OCI-LY1 (cell line): ENCODE results near the gene MFSD8.
"Not testable (repeated sequence)": the region's sequence is repeated elsewhere in the genome, so short reads cannot be mapped to it uniquely, and the experiment has no call there.

Experiments
- H2AFZ ChIP-seq: fragments of 200-600 bp; sonication (generic), shearing (Covaris generic); 2 replicates; pipeline ENCODE4 v1.6.0; 2014; ENCODE audit warnings: antibody characterized with exemption, mild to moderate bottlenecking, low read length
- H3F3A ChIP-seq: fragments of 200-600 bp; sonication (generic), shearing (Covaris generic); 2 replicates; pipeline ENCODE4 v1.6.0; 2014; ENCODE audit warnings: mild to moderate bottlenecking, antibody characterized with exemption, low read length, moderate library complexity; ENCODE audit not compliant: insufficient read depth
- H3K27ac ChIP-seq: fragments of 200-600 bp; sonication (generic); 2 replicates; pipeline ENCODE4 v1.5.1; 2014; ENCODE audit warnings: low read length, mixed run types, mild to moderate bottlenecking, low read depth; ENCODE audit not compliant: poor library complexity, severe bottlenecking
- H3K27me3 ChIP-seq: fragments of 200-600 bp; sonication (generic); 2 replicates; pipeline ENCODE4 v1.6.0; 2014; ENCODE audit warnings: antibody characterized with exemption, mild to moderate bottlenecking, low read length, moderate library complexity; ENCODE audit not compliant: insufficient read depth
- H3K36me3 ChIP-seq: fragments of 200-600 bp; sonication (generic); 2 replicates; pipeline ENCODE4 v1.6.1; 2014; ENCODE audit warnings: mild to moderate bottlenecking, antibody characterized with exemption, low read length, moderate library complexity, mixed read lengths; ENCODE audit not compliant: insufficient read depth
- H3K4me1 ChIP-seq: fragments of 200-600 bp; sonication (generic); 2 replicates; pipeline ENCODE4 v1.5.1; 2014; ENCODE audit warnings: mild to moderate bottlenecking, low read length, moderate library complexity; ENCODE audit not compliant: insufficient read depth, severe bottlenecking
- H3K4me2 ChIP-seq: fragments of 200-600 bp; sonication (generic), shearing (Covaris generic); 2 replicates; pipeline ENCODE4 v1.6.1; 2014; ENCODE audit warnings: low read length
- H3K4me3 ChIP-seq: fragments of 200-600 bp; sonication (generic); 2 replicates; pipeline ENCODE4 v1.5.1; 2014; ENCODE audit warnings: low read length, low read depth, mild to moderate bottlenecking, mixed read lengths; ENCODE audit not compliant: poor library complexity, severe bottlenecking
- H3K79me2 ChIP-seq: fragments of 200-600 bp; shearing (Covaris generic); 2 replicates; pipeline ENCODE4 v1.6.1; 2016; ENCODE audit warnings: mixed run types, low read length, mixed read lengths; ENCODE audit not compliant: insufficient read depth
- H3K9ac ChIP-seq: fragments of 200-600 bp; sonication (generic), shearing (Covaris generic); 2 replicates; pipeline ENCODE4 v1.6.1; 2014; ENCODE audit warnings: mild to moderate bottlenecking, low read length, mixed read lengths
- H3K9me2 ChIP-seq: fragments of 200-600 bp; sonication (generic), shearing (Covaris generic); 2 replicates; pipeline ENCODE4 v1.6.1; 2014; ENCODE audit warnings: low read depth, mild to moderate bottlenecking, low read length, mixed read lengths
- H3K9me3 ChIP-seq: fragments of 200-600 bp; shearing (Covaris generic); 2 replicates; pipeline ENCODE4 v1.6.1; 2014; ENCODE audit warnings: low read length, mixed read lengths
- H4K20me1 ChIP-seq: fragments of 200-600 bp; sonication (generic), shearing (Covaris generic); 2 replicates; pipeline ENCODE4 v1.6.0; 2016; ENCODE audit warnings: mild to moderate bottlenecking, low read length; ENCODE audit not compliant: insufficient read depth
- EZH2 ChIP-seq: fragments of 200-600 bp; sonication (generic), shearing (Covaris generic); IDR thresholded peaks from 2 replicates; pipeline ENCODE4 v1.8.0; 2017; ENCODE audit warnings: borderline replicate concordance, mixed run types, mild to moderate bottlenecking, antibody characterized with exemption, low read length, moderate library complexity, mixed read lengths
- TF ChIP-seq, protein P1 (sequence below): fragments of 200-600 bp; sonication (generic), shearing (Covaris generic); IDR thresholded peaks from 2 replicates; pipeline ENCODE4 v1.5.1; 2017; ENCODE audit warnings: mild to moderate bottlenecking, antibody characterized with exemption, low read length, moderate library complexity, mixed read lengths

Gene MFSD8

DNA sequence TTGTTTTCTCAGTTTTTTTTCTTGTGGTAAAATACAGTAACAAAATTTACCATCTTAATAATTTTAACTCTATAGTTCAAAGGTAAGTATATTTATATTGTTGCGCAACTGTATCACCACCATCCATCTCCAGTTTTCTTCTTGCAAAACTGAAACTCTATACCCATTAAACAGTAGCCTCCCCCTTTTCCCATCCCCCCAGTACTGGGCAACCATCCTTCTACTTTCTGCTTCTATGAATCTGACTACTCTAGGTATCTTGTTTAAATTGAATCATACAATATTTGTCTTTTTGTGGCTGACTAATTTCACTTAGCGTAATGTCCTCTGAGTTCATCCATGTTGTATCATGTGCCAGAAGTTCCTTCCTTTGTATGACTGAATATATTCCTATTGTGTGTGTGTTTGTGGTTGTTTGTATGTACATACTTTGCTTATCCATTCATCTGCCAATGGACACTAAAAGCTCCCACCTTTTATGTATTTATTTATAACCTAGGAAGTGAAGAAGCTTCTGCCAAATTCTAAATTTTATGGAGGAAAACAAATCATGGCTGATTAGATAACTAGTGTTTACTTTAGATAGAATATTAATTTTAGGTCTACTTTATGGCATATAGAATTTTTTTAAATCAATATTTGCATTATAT lies 10.3 kb upstream of the MFSD8 start:
- no peaks in the 10 kb centered on the region for H3F3A ChIP-seq
- no peak overlapping the region for H3K4me3 ChIP-seq
- no peaks in the 10 kb centered on the region for H3K4me1 ChIP-seq
- H3K9ac ChIP-seq, result no peak overlapping the region
- H3K9me3 ChIP-seq, result peaks cover 8% of the 10 kb centered on the region; the same call in 1 of the 2 replicates
- no peak overlapping the region for H3K4me2 ChIP-seq
- no peaks in the 10 kb centered on the region for H4K20me1 ChIP-seq
- H3K27ac ChIP-seq, result no peak overlapping the region
- H3K36me3 ChIP-seq, result peaks cover 31% of the 10 kb centered on the region
- H2AFZ ChIP-seq, result no peak overlapping the region
- peaks cover 6% of the 10 kb centered on the region; the same call in 1 of the 2 replicates for H3K79me2 ChIP-seq
- H3K9me2 ChIP-seq, result no peaks in the 10 kb centered on the region
- no peak for TF ChIP-seq EZH2
- TF ChIP-seq, protein P1, sequence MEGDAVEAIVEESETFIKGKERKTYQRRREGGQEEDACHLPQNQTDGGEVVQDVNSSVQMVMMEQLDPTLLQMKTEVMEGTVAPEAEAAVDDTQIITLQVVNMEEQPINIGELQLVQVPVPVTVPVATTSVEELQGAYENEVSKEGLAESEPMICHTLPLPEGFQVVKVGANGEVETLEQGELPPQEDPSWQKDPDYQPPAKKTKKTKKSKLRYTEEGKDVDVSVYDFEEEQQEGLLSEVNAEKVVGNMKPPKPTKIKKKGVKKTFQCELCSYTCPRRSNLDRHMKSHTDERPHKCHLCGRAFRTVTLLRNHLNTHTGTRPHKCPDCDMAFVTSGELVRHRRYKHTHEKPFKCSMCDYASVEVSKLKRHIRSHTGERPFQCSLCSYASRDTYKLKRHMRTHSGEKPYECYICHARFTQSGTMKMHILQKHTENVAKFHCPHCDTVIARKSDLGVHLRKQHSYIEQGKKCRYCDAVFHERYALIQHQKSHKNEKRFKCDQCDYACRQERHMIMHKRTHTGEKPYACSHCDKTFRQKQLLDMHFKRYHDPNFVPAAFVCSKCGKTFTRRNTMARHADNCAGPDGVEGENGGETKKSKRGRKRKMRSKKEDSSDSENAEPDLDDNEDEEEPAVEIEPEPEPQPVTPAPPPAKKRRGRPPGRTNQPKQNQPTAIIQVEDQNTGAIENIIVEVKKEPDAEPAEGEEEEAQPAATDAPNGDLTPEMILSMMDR, result no peak
- H3K27me3 ChIP-seq, result no peaks in the 10 kb centered on the region

DNA sequence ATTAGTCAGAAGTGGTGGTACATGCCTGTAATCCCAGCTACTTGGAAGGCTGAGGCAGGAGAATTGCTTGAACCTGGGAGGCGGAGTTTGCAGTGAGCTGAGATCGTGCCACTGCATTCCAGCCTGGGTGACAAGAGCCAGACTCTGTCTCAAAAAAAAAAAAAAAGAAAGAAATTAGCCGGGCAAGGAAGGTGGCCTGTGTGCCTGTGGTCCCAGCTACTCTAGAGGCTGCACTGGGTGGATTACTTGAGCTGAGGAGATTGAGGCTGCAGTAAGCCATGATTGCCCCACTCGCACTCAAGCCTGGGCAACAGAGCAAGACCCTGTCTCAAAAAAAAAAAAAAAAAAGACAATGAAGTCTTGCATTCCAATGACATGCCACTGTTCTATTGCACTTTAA lies 6.0 kb upstream of the MFSD8 start:
- H3F3A ChIP-seq, H3K27me3 ChIP-seq, H3K4me3 ChIP-seq, H3K4me2 ChIP-seq, H2AFZ ChIP-seq, H4K20me1 ChIP-seq, H3K9me2 ChIP-seq, H3K27ac ChIP-seq, H3K9me3 ChIP-seq, H3K9ac ChIP-seq: not testable (repeated sequence)
- H3K4me1 ChIP-seq, result peaks cover 15% of the 10 kb centered on the region
- peaks cover 23% of the 10 kb centered on the region for H3K36me3 ChIP-seq
- peaks cover 37% of the 10 kb centered on the region for H3K79me2 ChIP-seq

GRCh38 chr4:127968586-127968985 lies 3.6 kb upstream of the MFSD8 start:
- TF ChIP-seq EZH2, result no peak
- TF ChIP-seq, protein P1, result no peak
- Histone ChIP-seq H3K36me3 (peaks cover 11% of the 10 kb centered on the region; the same call in 1 of the 2 replicates), H3F3A (no peaks in the 10 kb centered on the region), H3K79me2 (peaks cover 32% of the 10 kb centered on the region), H3K4me3 (no peak overlapping the region), H3K9me3 (no peaks in the 10 kb centered on the region), H3K9ac (no peak overlapping the region; the same call in 1 of the 2 replicates), H2AFZ (no peak overlapping the region), H3K9me2 (no peaks in the 10 kb centered on the region), H3K27me3 (no peaks in the 10 kb centered on the region), H4K20me1 (no peaks in the 10 kb centered on the region), H3K4me2 (peak overlapping the region; percentile 17; the same call in 1 of the 2 replicates), H3K4me1 (peaks cover 15% of the 10 kb centered on the region), H3K27ac (no peak overlapping the region)
